BLaER1 treated with 17β-estradiol and CSF1 and Interleukin-3, amounts not matched to agents 10 nM and 100 nM (cell line): Measurements from ENCODE around the gene COPS8.

Experiments used
- H3K27ac ChIP-seq, 11 experiments: shearing (Covaris generic); formaldehyde crosslinking; 2 replicates each; pipeline ENCODE4 v1.8.1; 2022
- H3K27me3 ChIP-seq, 11 experiments: shearing (Covaris generic); formaldehyde crosslinking; 2 replicates each; pipeline ENCODE4 v1.8.1; 2022
- H3K36me3 ChIP-seq, 11 experiments: shearing (Covaris generic); formaldehyde crosslinking; 2 replicates each; pipeline ENCODE4 v1.8.1; 2022
- H3K4me1 ChIP-seq, 10 experiments: shearing (Covaris generic); formaldehyde crosslinking; 2 replicates each; pipeline ENCODE4 v1.8.1; 2022
- H3K4me2 ChIP-seq, 11 experiments: shearing (Covaris generic); formaldehyde crosslinking; 2 replicates each; pipeline ENCODE4 v1.8.1; 2022
- H3K4me3 ChIP-seq, 10 experiments: shearing (Covaris generic); formaldehyde crosslinking; 2 replicates each; pipeline ENCODE4 v1.8.1; 2022
- H3K9ac ChIP-seq, 11 experiments: shearing (Covaris generic); formaldehyde crosslinking; 2 replicates each; pipeline ENCODE4 v1.8.1; 2022
- H3K9me3 ChIP-seq, 11 experiments: shearing (Covaris generic); formaldehyde crosslinking; replicated peaks in 1 of 11; 2 replicates each; pipeline ENCODE4 v1.8.1; 2022
- H4K20me1 ChIP-seq, 11 experiments: shearing (Covaris generic); formaldehyde crosslinking; 2 replicates each; pipeline ENCODE4 v1.8.1; 2022
- Cebpa-rat ChIP-seq, 11 experiments: shearing (Covaris generic); IDR thresholded peaks; 2 replicates each; pipeline ENCODE4 v1.8.1; 2022

The COPS8 gene

GRCh38 chr2:237124820-237125219, 39.1 kb downstream of the COPS8 start:
- Histone ChIP-seq H3K4me1 (peaks cover 0 to 31% (median 10%) of the 10 kb centered on the region in 10 experiments; a peak in 14 of 20 replicates), H3K36me3 (no peaks in the 10 kb centered on the region), H3K4me3 (no peak overlapping the region), H3K9me3 (no peaks in the 10 kb centered on the region), H3K27ac (no peak overlapping the region), H3K27me3 (no peaks in the 10 kb centered on the region), H3K4me2 (no peak overlapping the region), H3K9ac (no peak overlapping the region), H4K20me1 (no peaks in the 10 kb centered on the region; a peak in 1 of 22 replicates)
- no peak for TF ChIP-seq Cebpa-rat (IDR thresholded peaks at IDR 0.05)

GRCh38 chr2:237125967-237126366, 40.3 kb downstream of the COPS8 start:
- H3K4me3 ChIP-seq = no peak overlapping the region

GRCh38 chr2:237126519-237127174, 41.0 kb downstream of the COPS8 start:
- no peak overlapping the region for H3K4me2 ChIP-seq
- TF ChIP-seq Cebpa-rat (IDR thresholded peaks at IDR 0.05) = no peak

More at GRCh38 chr2:237125967-237126366, 40.3 kb downstream of the COPS8 start:
- Histone ChIP-seq H3K9ac (no peak overlapping the region), H4K20me1 (no peaks in the 10 kb centered on the region; a peak in 1 of 22 replicates), H3K4me1 (peaks cover 0 to 31% (median 10%) of the 10 kb centered on the region in 10 experiments; a peak in 14 of 20 replicates), H3K36me3 (no peaks in the 10 kb centered on the region), H3K9me3 (no peaks in the 10 kb centered on the region), H3K4me2 (no peak overlapping the region), H3K27ac (peak overlapping the region in 1 of 11 experiments; percentile 1; a peak in 1 of 22 replicates), H3K27me3 (no peaks in the 10 kb centered on the region)
- no peak for TF ChIP-seq Cebpa-rat (IDR thresholded peaks at IDR 0.05)

GRCh38 chr2:237128026-237128703, 42.5 kb downstream of the COPS8 start:
- Histone ChIP-seq H3K4me1 (peaks cover 0 to 28% (median 10%) of the 10 kb centered on the region in 10 experiments; a peak in 14 of 20 replicates), H3K36me3 (no peaks in the 10 kb centered on the region), H3K9me3 (peaks cover 0 to 8% (median 6%) of the 10 kb centered on the region in 11 experiments; a peak in 7 of 22 replicates), H3K9ac (peak overlapping the region in 3 of 11 experiments; percentile 2 to 11 (median 9); a peak in 2 of 22 replicates), H3K27ac (peak overlapping the region in 5 of 11 experiments; percentile 29 to 56 (median 52); a peak in 9 of 22 replicates), H3K27me3 (no peaks in the 10 kb centered on the region), H4K20me1 (no peaks in the 10 kb centered on the region; a peak in 1 of 22 replicates), H3K4me2 (peak overlapping the region in 10 of 11 experiments; percentile 1 to 91 (median 46); a peak in 14 of 22 replicates), H3K4me3 (no peak overlapping the region)
- no peak for TF ChIP-seq Cebpa-rat (IDR thresholded peaks at IDR 0.05)

More at GRCh38 chr2:237126519-237127174, 41.0 kb downstream of the COPS8 start:
- Histone ChIP-seq H3K36me3 (no peaks in the 10 kb centered on the region), H3K27ac (peak overlapping the region in 1 of 11 experiments; percentile 1; a peak in 2 of 22 replicates), H3K9ac (no peak overlapping the region), H3K9me3 (no peaks in the 10 kb centered on the region), H3K4me1 (peaks cover 0 to 31% (median 10%) of the 10 kb centered on the region in 10 experiments; a peak in 14 of 20 replicates), H3K27me3 (no peaks in the 10 kb centered on the region), H4K20me1 (no peaks in the 10 kb centered on the region; a peak in 1 of 22 replicates), H3K4me3 (no peak overlapping the region)

- H3K9ac ChIP-seq = no peak overlapping the region
- H3K4me1 ChIP-seq = peaks cover 0 to 23% (median 10%) of the 10 kb centered on the region in 10 experiments; a peak in 14 of 20 replicates
- H4K20me1 ChIP-seq = no peaks in the 10 kb centered on the region; a peak in 1 of 22 replicates
- H3K4me2 ChIP-seq = peak overlapping the region in 5 of 11 experiments; percentile 53 to 91 (median 68); a peak in 6 of 22 replicates
- no peaks in the 10 kb centered on the region for H3K36me3 ChIP-seq
- peaks cover 0 to 13% (median 6%) of the 10 kb centered on the region in 11 experiments; a peak in 7 of 22 replicates for H3K9me3 ChIP-seq
- no peaks in the 10 kb centered on the region for H3K27me3 ChIP-seq
- TF ChIP-seq Cebpa-rat (IDR thresholded peaks at IDR 0.05) = no peak
- H3K27ac ChIP-seq = no peak overlapping the region
- no peak overlapping the region for H3K4me3 ChIP-seq
Measured at GRCh38 chr2:237128845-237129592, 43.3 kb downstream of the COPS8 start.

- Histone ChIP-seq H3K27me3 (no peaks in the 10 kb centered on the region), H3K4me1 (peaks cover 0 to 20% (median 10%) of the 10 kb centered on the region in 10 experiments; a peak in 14 of 20 replicates), H3K27ac (no peak overlapping the region), H3K9me3 (peaks cover 0 to 13% (median 6%) of the 10 kb centered on the region in 11 experiments; a peak in 7 of 22 replicates), H3K4me3 (no peak overlapping the region), H3K9ac (no peak overlapping the region), H4K20me1 (no peaks in the 10 kb centered on the region; a peak in 1 of 22 replicates), H3K4me2 (no peak overlapping the region), H3K36me3 (no peaks in the 10 kb centered on the region)
- TF ChIP-seq Cebpa-rat (IDR thresholded peaks at IDR 0.05) = no peak
Measured at GRCh38 chr2:237129625-237130263, 44.1 kb downstream of the COPS8 start.

GRCh38 chr2:237130562-237131421, 45.1 kb downstream of the COPS8 start:
- Histone ChIP-seq H3K27me3 (no peaks in the 10 kb centered on the region), H3K9ac (no peak overlapping the region), H3K4me3 (no peak overlapping the region), H3K4me1 (peaks cover 0 to 20% (median 10%) of the 10 kb centered on the region in 10 experiments; a peak in 14 of 20 replicates), H3K9me3 (peaks cover 0 to 13% (median 6%) of the 10 kb centered on the region in 11 experiments; a peak in 7 of 22 replicates), H4K20me1 (no peaks in the 10 kb centered on the region; a peak in 1 of 22 replicates), H3K36me3 (no peaks in the 10 kb centered on the region), H3K27ac (no peak overlapping the region), H3K4me2 (no peak overlapping the region)
- no peak for TF ChIP-seq Cebpa-rat (IDR thresholded peaks at IDR 0.05)
